Measurements from ENCODE around the gene SCD. TPM values are rescaled to one million over a fixed set of nuclear protein-coding genes. Genes with fewer than 3 reads are reported as not detected.
A peak's percentile ranks its signal among the peaks of the same experiment; 100 is the strongest.

Gene SCD
- total RNA-seq, 1 donor from 2014 or later, result 81.4 TPM

GRCh38 chr10:100401631-100402328, 54.7 kb downstream of the SCD start:
- Mint-ChIP-seq H3K4me1 (ENCODE audit: unreplicated experiment) (no peaks in the 10 kb centered on the region), H3K9me3 (ENCODE audit: unreplicated experiment) (no peaks in the 10 kb centered on the region), H3K36me3 (ENCODE audit: unreplicated experiment) (no peaks in the 10 kb centered on the region), H3K27ac (ENCODE audit: unreplicated experiment) (no peak overlapping the region), H3K4me3 (ENCODE audit: unreplicated experiment) (no peak overlapping the region), H3K27me3 (ENCODE audit: unreplicated experiment) (no peaks in the 10 kb centered on the region)
- DNase-seq (ENCODE audit: extremely low spot score, unreplicated experiment), result peak; percentile 1
- TF ChIP-seq CTCF (IDR thresholded peaks at IDR 0.05), result no peak

GRCh38 chr10:100403734-100404133, 56.7 kb downstream of the SCD start:
- H3K4me1 Mint-ChIP-seq (ENCODE audit: unreplicated experiment), result no peaks in the 10 kb centered on the region
- no peaks in the 10 kb centered on the region for H3K27me3 Mint-ChIP-seq (ENCODE audit: unreplicated experiment)
- H3K36me3 Mint-ChIP-seq (ENCODE audit: unreplicated experiment), result no peaks in the 10 kb centered on the region
- H3K9me3 Mint-ChIP-seq (ENCODE audit: unreplicated experiment), result no peaks in the 10 kb centered on the region
- no peak overlapping the region for H3K4me3 Mint-ChIP-seq (ENCODE audit: unreplicated experiment)
- TF ChIP-seq CTCF (IDR thresholded peaks at IDR 0.05), result no peak
- no peak overlapping the region for H3K27ac Mint-ChIP-seq (ENCODE audit: unreplicated experiment)
- DNase-seq (ENCODE audit: extremely low spot score, unreplicated experiment), result no peak

GRCh38 chr10:100413173-100413572, 66.1 kb downstream of the SCD start:
- H3K4me1 Mint-ChIP-seq (ENCODE audit: unreplicated experiment), result no peaks in the 10 kb centered on the region
- TF ChIP-seq CTCF (IDR thresholded peaks at IDR 0.05), result no peak
- no peak overlapping the region for H3K27ac Mint-ChIP-seq (ENCODE audit: unreplicated experiment)
- H3K27me3 Mint-ChIP-seq (ENCODE audit: unreplicated experiment), result peaks cover 12% of the 10 kb centered on the region
- H3K4me3 Mint-ChIP-seq (ENCODE audit: unreplicated experiment), result no peak overlapping the region
- H3K36me3 Mint-ChIP-seq (ENCODE audit: unreplicated experiment), result no peaks in the 10 kb centered on the region
- H3K9me3 Mint-ChIP-seq (ENCODE audit: unreplicated experiment), result no peaks in the 10 kb centered on the region
- no peak for DNase-seq (ENCODE audit: extremely low spot score, unreplicated experiment)

Other genes with a start within 250 kb of the SCD start
- 28.2 and 34.4 TPM in 2 replicates for gene ERLIN1, start 161.2 kb upstream of the SCD start, total RNA-seq
- 17.8 and 18.6 TPM in 2 replicates for gene CHUK, start 117.6 kb upstream of the SCD start, total RNA-seq
- 18.7 and 18.9 TPM in 2 replicates for gene CWF19L1, start 79.6 kb upstream of the SCD start, total RNA-seq
- gene BLOC1S2, start 60.6 kb upstream of the SCD start, total RNA-seq, result 23.7 and 27.5 TPM in 2 replicates
- not detected in 2 replicates for gene PKD2L1, start 17.0 kb upstream of the SCD start, total RNA-seq
- not detected in 2 replicates for gene WNT8B, start 115.8 kb downstream of the SCD start, total RNA-seq
- gene SEC31B, start 172.6 kb downstream of the SCD start, total RNA-seq, result 18.3 and 19.6 TPM in 2 replicates
- 151 and 169 TPM in 2 replicates for gene NDUFB8, start 182.6 kb downstream of the SCD start, total RNA-seq
- 45.8 and 50.6 TPM in 2 replicates for gene HIF1AN, start 188.7 kb downstream of the SCD start, total RNA-seq

All from osteocyte (in vitro differentiated cells).